HG03520 (cell line): ENCODE measurements around the gene DENND4B.
A peak's percentile ranks its signal among the peaks of the same experiment; 100 is the strongest.
"Not testable (repeated sequence)": the region's sequence is repeated elsewhere in the genome, so short reads cannot be mapped to it uniquely, and the experiment has no call there.

Experiments
- ATAC-seq: cut with Tn5 transposase; IDR thresholded peaks from one replicate; pipeline ENCODE4 v1.9.1; 2021; ENCODE audit warnings: mild to moderate bottlenecking, moderate library complexity; ENCODE audit not compliant: unreplicated experiment

Gene DENND4B

DNA sequence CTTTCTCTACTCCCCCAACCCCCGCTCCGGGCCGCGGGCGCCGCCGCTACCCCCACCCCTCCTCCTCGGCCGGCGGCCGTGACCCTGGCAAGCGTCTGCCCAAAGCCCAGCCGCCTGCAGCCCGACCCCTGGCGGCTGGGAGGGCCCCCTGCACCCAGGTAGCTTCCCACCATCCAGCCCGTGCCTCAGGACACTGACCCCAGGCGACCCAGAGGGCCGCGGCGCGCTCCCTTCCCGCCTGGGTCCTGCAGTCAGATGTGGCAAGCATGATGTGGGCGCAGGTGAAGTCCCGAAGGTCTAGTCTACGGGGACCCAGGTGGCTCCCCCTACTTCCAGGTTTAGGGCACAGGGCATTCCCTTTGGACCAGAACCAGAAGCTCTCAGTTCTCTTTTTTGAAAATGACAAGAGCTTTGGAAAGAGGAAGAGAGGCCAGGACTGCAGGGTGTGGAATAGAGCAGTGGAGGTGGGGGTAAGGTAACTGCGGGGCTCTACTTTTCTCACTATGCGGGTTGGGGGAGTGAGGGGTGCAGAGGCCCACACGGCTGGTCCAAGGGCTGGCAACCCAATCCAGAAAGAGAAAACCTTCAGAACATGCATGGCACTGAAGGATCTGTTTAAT lies at the start of gene DENND4B:
Gene DENND4B (minus strand): TSS at position 97 of the 620 bp plus-strand sequence. CDS start 2,344 bp downstream, outside the sequence.
- ATAC-seq, result peak; percentile 48

DNA sequence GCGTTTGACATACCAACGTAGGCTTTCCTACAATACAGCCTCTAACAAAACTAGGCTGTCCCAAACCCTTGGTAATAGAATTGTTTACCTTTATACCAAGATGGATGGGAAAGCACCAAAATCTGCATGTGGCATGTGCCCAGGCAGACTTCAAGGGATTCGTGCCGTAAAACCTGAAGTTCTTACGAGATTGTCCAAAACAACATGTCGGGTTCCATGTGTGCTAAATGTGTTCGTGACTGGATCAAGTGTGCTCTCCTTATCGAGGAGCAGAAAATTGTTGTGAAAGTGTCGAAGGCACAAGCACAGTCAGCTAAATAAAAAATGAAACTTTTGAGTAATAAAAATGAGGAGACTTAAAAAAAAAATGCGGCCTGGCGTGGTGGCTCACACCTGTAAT lies 49.1 kb upstream of the DENND4B start:
- no peak for ATAC-seq

GRCh38 chr1:153995202-153995601 lies 48.7 kb upstream of the DENND4B start:
- no peak for ATAC-seq

DNA sequence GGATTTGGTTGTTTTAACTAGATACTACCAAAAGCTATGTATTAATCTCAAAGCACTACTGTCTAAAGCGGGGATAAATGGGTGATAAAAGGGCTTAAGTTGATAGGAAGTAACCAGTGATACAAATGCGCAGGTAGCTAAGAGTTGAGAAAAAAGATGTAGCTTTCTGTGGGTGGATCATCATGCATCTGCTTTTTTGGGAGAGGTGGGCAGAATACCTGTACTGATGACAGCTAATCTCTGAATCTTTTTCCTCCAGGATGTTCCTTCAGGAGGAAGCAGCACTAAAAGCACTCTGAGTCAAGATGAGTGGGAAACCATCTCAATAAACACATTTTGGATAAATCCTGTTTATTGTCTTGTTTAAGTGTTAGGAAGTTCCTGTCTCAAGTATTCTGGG lies 45.3 kb upstream of the DENND4B start:
- ATAC-seq, result no peak

DNA sequence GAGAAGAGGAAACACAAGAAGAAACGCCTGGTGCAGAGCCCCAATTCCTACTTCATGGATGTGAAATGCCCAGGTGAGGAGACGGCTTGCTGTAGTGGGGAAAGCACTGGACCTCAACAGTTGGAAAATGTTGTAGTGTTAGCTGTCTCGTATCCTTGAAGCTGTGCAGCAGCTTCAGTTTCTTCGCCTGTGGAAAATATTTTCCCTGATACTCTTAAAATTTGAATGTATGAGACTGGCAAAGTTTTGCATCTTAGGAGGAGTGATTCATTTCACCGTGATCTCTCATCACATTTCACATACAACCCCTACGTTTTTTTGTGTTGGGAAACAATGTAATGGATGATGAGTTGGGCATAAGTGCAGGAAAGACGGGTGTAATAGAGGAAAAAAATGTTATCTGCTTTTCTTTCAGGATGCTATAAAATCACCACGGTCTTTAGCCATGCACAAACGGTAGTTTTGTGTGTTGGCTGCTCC lies 44.7 kb upstream of the DENND4B start:
- no peak for ATAC-seq

- ATAC-seq, result peak; percentile 76
Measured at GRCh38 chr1:153990468-153991150, 44.1 kb upstream of the DENND4B start, which contains the start of gene RPS27. RPS27 (plus strand) TSS chr1:153990762; CDS start chr1:153990797, 35 bp downstream.

- ATAC-seq, result no peak
Measured at GRCh38 chr1:153987621-153988020, 41.1 kb upstream of the DENND4B start.

- ATAC-seq, result no peak
Measured at GRCh38 chr1:153985941-153986761, 39.6 kb upstream of the DENND4B start, which contains the start of gene RAB13. RAB13 (minus strand) TSS chr1:153986339; CDS start chr1:153986236, 103 bp downstream.

GRCh38 chr1:153985341-153985912 lies 38.9 kb upstream of the DENND4B start:
- ATAC-seq, result no peak

DNA sequence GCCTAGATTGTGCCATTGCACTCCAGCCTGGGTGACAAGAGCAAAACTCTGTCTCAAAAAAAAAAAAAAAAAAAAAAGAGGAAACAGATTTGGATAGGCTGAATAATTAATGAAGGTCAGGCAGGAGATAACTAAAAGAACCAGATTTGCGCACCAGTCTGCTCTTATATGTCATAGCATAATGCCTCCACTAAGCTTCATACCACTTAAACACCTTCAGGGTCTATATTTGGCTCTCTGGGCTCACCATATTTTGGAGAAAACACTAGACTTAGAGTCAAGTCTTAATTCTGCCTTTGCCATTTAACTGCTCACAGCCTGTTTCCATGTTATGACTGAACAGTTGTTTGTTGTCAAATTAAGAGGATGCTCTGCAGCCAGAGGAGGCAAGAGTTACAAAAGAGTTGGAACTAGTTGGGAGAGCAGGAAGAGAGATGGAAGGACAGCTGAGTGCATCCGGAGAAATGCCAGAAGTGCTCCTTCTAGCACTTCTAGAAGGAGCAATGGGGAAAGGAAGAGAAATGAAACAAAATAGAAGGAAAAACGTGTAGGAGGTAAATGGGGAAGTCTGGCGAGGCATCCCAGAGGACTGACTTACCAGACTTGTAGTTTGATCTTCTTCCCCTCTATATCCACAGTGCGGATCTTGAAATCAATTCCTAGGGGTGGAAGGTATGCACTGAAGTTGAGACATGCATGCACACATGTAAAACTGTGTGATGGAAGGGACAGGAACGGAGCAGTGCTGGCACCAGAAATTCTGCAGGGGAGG lies 37.8 kb upstream of the DENND4B start:
- no peak for ATAC-seq

DNA sequence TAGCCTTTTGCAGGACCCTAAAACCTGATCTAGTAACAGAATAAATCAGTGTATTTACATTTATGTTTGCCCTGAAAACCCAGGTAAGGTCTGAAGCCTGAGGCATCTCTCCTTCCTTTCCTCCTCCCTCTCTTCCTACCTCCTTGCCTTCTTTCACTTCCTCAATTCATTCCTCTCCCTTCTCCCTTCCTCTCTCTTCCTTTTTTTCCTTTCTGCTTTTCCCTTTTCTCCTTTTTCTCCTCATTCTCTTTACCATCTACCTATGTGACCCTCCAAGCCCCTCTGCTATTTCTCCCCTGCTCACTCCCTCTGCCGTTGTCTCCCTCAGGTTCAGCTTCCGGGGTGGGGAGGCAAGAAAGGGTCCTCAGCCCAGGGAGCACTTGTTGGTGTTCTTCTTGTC lies 35.2 kb upstream of the DENND4B start:
- ATAC-seq, result not testable (repeated sequence)

- ATAC-seq, result not testable (repeated sequence)
Measured at GRCh38 chr1:153979091-153979490, 32.6 kb upstream of the DENND4B start.

GRCh38 chr1:153978274-153978909 lies 31.9 kb upstream of the DENND4B start:
- ATAC-seq, result no peak

DNA sequence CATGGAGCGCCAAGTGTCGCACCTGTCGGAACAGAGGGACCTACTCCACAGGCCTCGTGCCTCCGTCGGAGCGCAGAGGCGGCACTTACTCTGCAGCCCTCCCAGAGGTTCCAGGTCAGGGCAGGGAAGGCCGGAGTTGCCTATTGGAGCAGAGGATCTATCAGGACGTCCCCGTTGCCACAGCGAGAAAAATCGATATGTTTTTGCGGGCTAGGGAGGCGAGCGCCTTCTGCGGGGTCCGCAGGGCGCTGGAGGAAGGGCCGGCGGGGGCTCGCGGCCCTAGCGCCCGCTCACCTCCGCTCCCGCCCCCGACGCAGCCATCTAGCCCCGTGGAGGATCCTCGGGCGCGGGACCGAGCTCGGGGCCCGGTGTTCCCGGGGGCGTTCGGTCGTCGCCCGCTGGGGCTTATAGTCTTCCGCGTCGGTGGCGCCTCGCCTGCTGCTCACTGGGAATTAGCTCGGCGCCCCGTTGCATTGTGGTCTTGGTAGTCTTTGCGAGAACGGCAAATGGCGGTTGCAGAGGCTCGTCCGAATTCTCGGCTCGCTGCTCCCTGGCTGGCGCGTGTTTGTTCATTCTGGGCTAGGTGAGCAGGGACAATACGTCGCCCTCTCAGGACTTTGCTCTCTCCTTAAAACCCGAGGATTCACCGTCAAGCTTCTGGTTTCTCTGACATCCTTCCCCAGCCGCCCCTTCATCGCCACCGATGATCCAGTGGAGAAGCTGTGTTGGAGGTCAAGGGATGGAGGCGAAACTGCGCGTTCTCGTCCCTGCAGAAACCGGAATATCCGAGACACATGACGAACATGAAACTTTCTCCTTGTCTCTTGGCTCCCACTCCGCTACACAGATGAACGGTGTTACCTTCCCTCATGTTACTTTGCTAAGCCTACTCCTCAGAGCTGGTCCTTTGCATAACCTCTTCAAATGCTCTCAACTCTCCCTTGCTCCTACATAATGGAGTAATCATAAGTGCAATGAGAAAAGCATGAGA lies 31.0 kb upstream of the DENND4B start, which contains the start of gene JTB:
Gene JTB (minus strand): TSS at position 425 of the 991 bp plus-strand sequence. CDS start 422 bp downstream, at position 3.
- ATAC-seq, result peak; percentile 80

DNA sequence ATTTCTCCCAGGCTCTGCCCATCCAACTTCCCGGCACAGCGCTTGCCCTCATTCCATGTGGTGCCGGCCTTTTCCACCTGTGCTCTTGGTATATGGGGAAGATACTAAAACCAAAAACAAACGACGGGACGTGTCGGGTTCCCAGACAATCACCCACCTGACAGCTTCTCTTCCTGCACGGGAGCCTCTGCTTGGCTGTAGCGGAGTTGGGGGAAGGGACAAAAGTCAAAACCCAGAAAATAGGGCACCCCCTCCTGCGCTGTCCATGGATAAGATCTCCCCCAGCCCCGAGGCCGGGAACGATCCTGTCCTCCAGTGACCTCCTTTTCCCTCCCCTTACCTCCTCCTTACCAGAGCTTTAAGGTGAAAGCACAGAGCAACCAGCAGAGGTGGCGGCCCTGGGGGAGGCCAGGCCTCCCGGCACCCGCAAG lies 30.3 kb upstream of the DENND4B start:
- ATAC-seq, result no peak

- ATAC-seq, result no peak
Measured at GRCh38 chr1:153973525-153973924, 27.0 kb upstream of the DENND4B start.

- ATAC-seq, result no peak
Measured at GRCh38 chr1:153973071-153973470, 26.6 kb upstream of the DENND4B start.

DNA sequence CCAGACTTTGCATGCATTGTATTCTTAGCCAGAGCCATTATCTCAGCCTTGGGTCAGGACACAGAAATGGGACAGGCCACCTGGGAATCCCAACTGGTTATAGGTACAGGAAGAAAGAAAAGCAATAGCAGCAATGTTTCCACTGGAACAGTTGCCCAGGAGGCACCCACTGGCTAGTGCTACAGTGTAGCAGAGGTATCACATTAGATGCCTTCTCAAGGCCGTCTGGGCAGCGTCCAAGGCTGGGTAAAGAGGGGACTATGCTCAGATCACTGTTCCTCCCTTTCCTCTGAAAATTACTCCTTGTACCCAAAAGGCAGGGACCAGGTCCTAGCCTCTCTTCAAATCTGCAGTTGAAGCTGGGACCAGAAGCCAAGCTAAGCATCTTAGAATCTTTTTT lies 23.8 kb upstream of the DENND4B start:
- no peak for ATAC-seq
